ENCODE results near the gene WDSUB1. TPM values are rescaled to one million over a fixed set of nuclear protein-coding genes. Genes with fewer than 3 reads are reported as not detected.

WDSUB1 gene
- total and polyA plus RNA-seq, 3 donors from 2014 or later: 9.5 to 11.6 (median 10.2) TPM

GRCh38 chr2:159199236-159199635 lies 87.3 kb downstream of the WDSUB1 start:
- H3K27ac ChIP-seq: no peak overlapping the region
- H3K27me3 ChIP-seq: no peaks in the 10 kb centered on the region
- WGBS, 2 donors: 89 to 90% methylated on average over 9 of the region's 9 CpGs
- no peaks in the 10 kb centered on the region for H3K36me3 ChIP-seq (ENCODE audit: low read depth, missing control alignments)
- intact Hi-C loops (cut with DNase I; ENCODE audit: low total_unique reads): no loop called here
- no peak for DNase-seq
- TF ChIP-seq POLR2A (IDR thresholded peaks at IDR 0.05): no peak
- TF ChIP-seq CTCF (IDR thresholded peaks at IDR 0.05): no peak
- H3K4me1 ChIP-seq: no peaks in the 10 kb centered on the region
- no peaks in the 10 kb centered on the region for H3K9me3 ChIP-seq
- H3K4me3 ChIP-seq: no peak overlapping the region

GRCh38 chr2:159196393-159196925 lies 90.0 kb downstream of the WDSUB1 start:
- no peak overlapping the region for H3K4me3 ChIP-seq
- intact Hi-C loops (cut with DNase I; ENCODE audit: low total_unique reads): no loop called here
- WGBS, 2 donors: 95 to 100% methylated on average over 5 to 14 of the region's 14 CpGs
- no peak overlapping the region for H3K27ac ChIP-seq
- no peaks in the 10 kb centered on the region for H3K27me3 ChIP-seq
- TF ChIP-seq POLR2A (IDR thresholded peaks at IDR 0.05) (no peak), CTCF (IDR thresholded peaks at IDR 0.05) (no peak)
- DNase-seq: no peak
- H3K9me3 ChIP-seq: no peaks in the 10 kb centered on the region
- no peaks in the 10 kb centered on the region for H3K4me1 ChIP-seq
- no peaks in the 10 kb centered on the region for H3K36me3 ChIP-seq (ENCODE audit: low read depth, missing control alignments)

DNA sequence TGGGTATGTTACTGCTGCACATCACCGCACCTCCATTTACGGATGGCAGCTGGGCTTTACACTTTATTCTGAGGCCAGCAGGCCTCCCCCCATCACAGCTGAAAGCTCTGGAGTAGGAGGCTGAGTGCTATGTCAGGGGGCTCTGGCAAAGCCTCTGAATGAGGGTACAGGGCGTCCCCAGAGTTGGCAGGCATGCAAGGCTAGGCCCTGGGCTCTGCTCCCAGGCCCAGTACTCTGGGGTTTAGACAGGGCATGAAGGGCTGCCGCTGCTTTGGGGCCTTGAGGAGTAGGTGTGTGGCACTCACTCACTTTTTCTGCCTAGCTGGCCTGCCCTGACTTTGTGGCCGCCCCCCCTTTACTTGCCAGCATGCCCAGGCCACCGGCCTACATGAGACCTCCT lies 90.8 kb downstream of the WDSUB1 start:
- Histone ChIP-seq H3K27ac (no peak overlapping the region), H3K4me1 (no peaks in the 10 kb centered on the region), H3K36me3 (ENCODE audit: low read depth, missing control alignments) (no peaks in the 10 kb centered on the region), H3K9me3 (no peaks in the 10 kb centered on the region), H3K27me3 (no peaks in the 10 kb centered on the region), H3K4me3 (no peak overlapping the region)
- no peak for DNase-seq
- 64 to 74% methylated on average over 6 of the region's 6 CpGs for WGBS, 2 donors
- intact Hi-C loops (cut with DNase I; ENCODE audit: low total_unique reads): no loop called here
- TF ChIP-seq CTCF (IDR thresholded peaks at IDR 0.05) (no peak), POLR2A (IDR thresholded peaks at IDR 0.05) (no peak)

DNA sequence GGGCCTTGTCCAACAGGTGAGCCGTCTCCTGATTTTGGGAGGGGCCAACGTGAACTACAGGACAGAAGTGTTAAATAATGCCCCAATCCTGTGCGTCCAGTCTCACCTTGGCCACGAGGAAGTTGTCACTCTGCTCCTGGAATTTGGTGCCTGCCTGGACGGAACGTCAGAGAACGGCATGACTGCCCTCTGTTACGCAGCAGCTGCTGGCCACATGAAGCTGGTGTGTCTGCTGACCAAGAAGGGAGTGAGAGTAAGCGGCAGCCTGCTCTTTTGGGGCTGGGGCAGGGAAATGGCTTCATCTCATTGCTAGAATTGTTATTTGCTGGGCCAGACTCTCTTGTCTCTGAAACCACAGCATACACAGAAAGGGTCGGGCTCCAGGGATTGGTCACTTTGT lies 92.3 kb downstream of the WDSUB1 start:
- intact Hi-C loops (cut with DNase I; ENCODE audit: low total_unique reads): no loop called here
- H3K36me3 ChIP-seq (ENCODE audit: low read depth, missing control alignments): no peaks in the 10 kb centered on the region
- no peak overlapping the region for H3K4me3 ChIP-seq
- H3K27me3 ChIP-seq: no peaks in the 10 kb centered on the region
- TF ChIP-seq POLR2A (IDR thresholded peaks at IDR 0.05) (no peak), CTCF (IDR thresholded peaks at IDR 0.05) (no peak)
- WGBS, 2 donors: 90 to 92% methylated on average over 10 of the region's 10 CpGs
- H3K4me1 ChIP-seq: no peaks in the 10 kb centered on the region
- H3K27ac ChIP-seq: no peak overlapping the region
- no peaks in the 10 kb centered on the region for H3K9me3 ChIP-seq
- DNase-seq: no peak

GRCh38 chr2:159193791-159194190 lies 92.7 kb downstream of the WDSUB1 start:
- Histone ChIP-seq H3K4me1 (no peaks in the 10 kb centered on the region), H3K9me3 (no peaks in the 10 kb centered on the region), H3K36me3 (ENCODE audit: low read depth, missing control alignments) (no peaks in the 10 kb centered on the region), H3K27me3 (no peaks in the 10 kb centered on the region), H3K4me3 (no peak overlapping the region), H3K27ac (no peak overlapping the region)
- TF ChIP-seq POLR2A (IDR thresholded peaks at IDR 0.05): no peak
- no peak for TF ChIP-seq CTCF (IDR thresholded peaks at IDR 0.05)
- intact Hi-C loops (cut with DNase I; ENCODE audit: low total_unique reads): no loop called here
- no peak for DNase-seq
- 93 to 94% methylated on average over 4 of the region's 4 CpGs for WGBS, 2 donors

Data from testis (tissue), 3 donors.